PFSK-1 (cell line): ENCODE data around the gene USH1G.

Experiments used
- FOXP2 ChIP-seq: optimal IDR thresholded peaks from 2 replicates; pipeline ENCODE3; 2011; ENCODE audit warnings: borderline replicate concordance, control low read depth, inconsistent platforms; ENCODE audit not compliant: insufficient read depth; ENCODE audit errors: extremely low read length, extremely low read depth
- POLR2AphosphoS5 ChIP-seq: IDR thresholded peaks from 2 replicates; pipeline ENCODE4 v1.6.1; 2012; ENCODE audit warnings: low read depth, mild to moderate bottlenecking, control low read depth, low read length, moderate library complexity
- SIN3A ChIP-seq: IDR thresholded peaks from 2 replicates; pipeline ENCODE4 v1.6.1; 2012; ENCODE audit warnings: mild to moderate bottlenecking, low read length, moderate library complexity, borderline replicate concordance; ENCODE audit not compliant: insufficient read depth
- TAF1 ChIP-seq: IDR thresholded peaks from 2 replicates; pipeline ENCODE4 v1.6.1; 2012; ENCODE audit warnings: low read length, control low read depth, borderline replicate concordance; ENCODE audit not compliant: insufficient read depth
- TF ChIP-seq, protein P1 (sequence below), 2 experiments: IDR thresholded peaks; 2 replicates each; pipeline versions ENCODE4 v1.6.1 to v1.8.0; 2011 to 2012; ENCODE audit warnings: low read depth in 2 of 2, low read length in 2 of 2, control low read depth in 1 of 2, inconsistent platforms in 1 of 2, mild to moderate bottlenecking in 1 of 2, moderate library complexity in 1 of 2; ENCODE audit not compliant: insufficient read depth in 1 of 2

GRCh38 chr17:74959826-74960515 is 36.9 kb upstream of the USH1G start:
- TF ChIP-seq, protein P1, sequence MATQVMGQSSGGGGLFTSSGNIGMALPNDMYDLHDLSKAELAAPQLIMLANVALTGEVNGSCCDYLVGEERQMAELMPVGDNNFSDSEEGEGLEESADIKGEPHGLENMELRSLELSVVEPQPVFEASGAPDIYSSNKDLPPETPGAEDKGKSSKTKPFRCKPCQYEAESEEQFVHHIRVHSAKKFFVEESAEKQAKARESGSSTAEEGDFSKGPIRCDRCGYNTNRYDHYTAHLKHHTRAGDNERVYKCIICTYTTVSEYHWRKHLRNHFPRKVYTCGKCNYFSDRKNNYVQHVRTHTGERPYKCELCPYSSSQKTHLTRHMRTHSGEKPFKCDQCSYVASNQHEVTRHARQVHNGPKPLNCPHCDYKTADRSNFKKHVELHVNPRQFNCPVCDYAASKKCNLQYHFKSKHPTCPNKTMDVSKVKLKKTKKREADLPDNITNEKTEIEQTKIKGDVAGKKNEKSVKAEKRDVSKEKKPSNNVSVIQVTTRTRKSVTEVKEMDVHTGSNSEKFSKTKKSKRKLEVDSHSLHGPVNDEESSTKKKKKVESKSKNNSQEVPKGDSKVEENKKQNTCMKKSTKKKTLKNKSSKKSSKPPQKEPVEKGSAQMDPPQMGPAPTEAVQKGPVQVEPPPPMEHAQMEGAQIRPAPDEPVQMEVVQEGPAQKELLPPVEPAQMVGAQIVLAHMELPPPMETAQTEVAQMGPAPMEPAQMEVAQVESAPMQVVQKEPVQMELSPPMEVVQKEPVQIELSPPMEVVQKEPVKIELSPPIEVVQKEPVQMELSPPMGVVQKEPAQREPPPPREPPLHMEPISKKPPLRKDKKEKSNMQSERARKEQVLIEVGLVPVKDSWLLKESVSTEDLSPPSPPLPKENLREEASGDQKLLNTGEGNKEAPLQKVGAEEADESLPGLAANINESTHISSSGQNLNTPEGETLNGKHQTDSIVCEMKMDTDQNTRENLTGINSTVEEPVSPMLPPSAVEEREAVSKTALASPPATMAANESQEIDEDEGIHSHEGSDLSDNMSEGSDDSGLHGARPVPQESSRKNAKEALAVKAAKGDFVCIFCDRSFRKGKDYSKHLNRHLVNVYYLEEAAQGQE (IDR thresholded peaks at IDR 0.05; ENCODE audit: insufficient read depth in 1 of 2, low read depth in 2 of 2, low read length in 2 of 2), result no peak
- TF ChIP-seq FOXP2 (no peak), POLR2AphosphoS5 (no peak), SIN3A (no peak), TAF1 (no peak)
